SJSA1 (cell line): ENCODE results near the gene ECE2. TPM values are rescaled to one million over a fixed set of nuclear protein-coding genes. Genes with fewer than 3 reads are reported as not detected.
A peak's percentile ranks its signal among the peaks of the same experiment; 100 is the strongest.

ENCODE experiments used
- DNase-seq, 2 experiments: peaks; one replicate each; pipeline ENCODE4 v3.0.0-alpha.2; 2015 to 2020; ENCODE audit warnings: low spot score in 2 of 2, low read depth in 1 of 2
- H3K27ac ChIP-seq: fragments of 250-450 bp; sonication (Bioruptor Pico); 2 replicates; pipeline ENCODE4 v1.5.1; 2020; ENCODE audit warnings: mild to moderate bottlenecking, moderate library complexity
- H3K27me3 ChIP-seq: fragments of 250-450 bp; sonication (Bioruptor Pico); replicated peaks from 2 replicates; pipeline ENCODE4 v1.5.1; 2020; ENCODE audit warnings: mild to moderate bottlenecking, moderate library complexity
- H3K36me3 ChIP-seq: fragments of 250-450 bp; sonication (Bioruptor Pico); 2 replicates; pipeline ENCODE4 v1.5.1; 2020; ENCODE audit warnings: mild to moderate bottlenecking
- H3K4me1 ChIP-seq: fragments of 250-450 bp; sonication (Bioruptor Pico); replicated peaks from 2 replicates; pipeline ENCODE4 v1.6.1; 2021; ENCODE audit warnings: mild to moderate bottlenecking
- H3K4me3 ChIP-seq: fragments of 250-450 bp; sonication (Bioruptor Pico); 2 replicates; pipeline ENCODE4 v1.5.1; 2020; ENCODE audit warnings: mild to moderate bottlenecking
- H3K9me3 ChIP-seq: fragments of 250-450 bp; sonication (Bioruptor Pico); replicated peaks from 2 replicates; pipeline ENCODE4 v1.5.1; 2020; ENCODE audit warnings: mild to moderate bottlenecking
- total RNA-seq: library from RNA; depleted of rRNA; stranded (reverse); fragments of >200 nt; shearing (Covaris generic); gene quantifications from 2 replicates; pipeline ENCODE4 v1.2.3, GENCODE V29; 2014

The ECE2 gene
- total RNA-seq, 1 experiment from 2014 or later = not detected

GRCh38 chr3:184298759-184299487 lies 23.1 kb downstream of the ECE2 start, which contains the start of gene PSMD2:
Gene PSMD2, plus strand, starts transcription at chr3:184299241. Its CDS starts 26 bp downstream, at chr3:184299267.
- Histone ChIP-seq H3K27ac (peak within 1 kb of the TSS; percentile 50), H3K27me3 (no peaks in the 10 kb centered on the region), H3K4me1 (peaks cover 16% of the 10 kb centered on the region), H3K36me3 (peaks cover 49% of the 10 kb centered on the region), H3K4me3 (peak within 1 kb of the TSS; percentile 82), H3K9me3 (no peaks in the 10 kb centered on the region)
- DNase-seq = peak; percentile 91 to 97

- Histone ChIP-seq H3K27me3 (no peaks in the 10 kb centered on the region), H3K9me3 (no peaks in the 10 kb centered on the region), H3K36me3 (peaks cover 57% of the 10 kb centered on the region), H3K27ac (peak overlapping the region; percentile 50), H3K4me1 (peaks cover 16% of the 10 kb centered on the region), H3K4me3 (peak overlapping the region; percentile 82)
- DNase-seq = peak in 1 of 2 experiments; percentile 26
Observed at GRCh38 chr3:184299488-184300377, 23.9 kb downstream of the ECE2 start.

GRCh38 chr3:184300378-184300720 lies 24.5 kb downstream of the ECE2 start:
- H3K9me3 ChIP-seq = no peaks in the 10 kb centered on the region
- peaks cover 63% of the 10 kb centered on the region for H3K36me3 ChIP-seq
- no peak for DNase-seq
- H3K27me3 ChIP-seq = no peaks in the 10 kb centered on the region
- peaks cover 16% of the 10 kb centered on the region for H3K4me1 ChIP-seq
- H3K4me3 ChIP-seq = peak overlapping the region; percentile 82
- H3K27ac ChIP-seq = peak overlapping the region; percentile 50

- Histone ChIP-seq H3K36me3 (peaks cover 91% of the 10 kb centered on the region), H3K27me3 (no peaks in the 10 kb centered on the region), H3K4me3 (no peak overlapping the region), H3K4me1 (peaks cover 3% of the 10 kb centered on the region), H3K27ac (no peak overlapping the region), H3K9me3 (no peaks in the 10 kb centered on the region)
- DNase-seq = no peak
Observed at GRCh38 chr3:184305577-184305976, 29.8 kb downstream of the ECE2 start.

GRCh38 chr3:184306341-184306972 lies 30.6 kb downstream of the ECE2 start:
- Histone ChIP-seq H3K4me1 (no peaks in the 10 kb centered on the region), H3K27ac (no peak overlapping the region), H3K9me3 (no peaks in the 10 kb centered on the region), H3K36me3 (peaks cover 82% of the 10 kb centered on the region), H3K4me3 (no peak overlapping the region), H3K27me3 (no peaks in the 10 kb centered on the region)
- no peak for DNase-seq

GRCh38 chr3:184307915-184308314 lies 32.1 kb downstream of the ECE2 start:
- H3K36me3 ChIP-seq = peaks cover 68% of the 10 kb centered on the region
- H3K27me3 ChIP-seq = no peaks in the 10 kb centered on the region
- H3K4me1 ChIP-seq = no peaks in the 10 kb centered on the region
- DNase-seq = no peak
- H3K9me3 ChIP-seq = no peaks in the 10 kb centered on the region
- no peak overlapping the region for H3K27ac ChIP-seq
- H3K4me3 ChIP-seq = no peak overlapping the region

GRCh38 chr3:184308744-184309143 lies 32.9 kb downstream of the ECE2 start:
- Histone ChIP-seq H3K27ac (no peak overlapping the region), H3K4me3 (no peak overlapping the region), H3K9me3 (no peaks in the 10 kb centered on the region), H3K4me1 (no peaks in the 10 kb centered on the region), H3K36me3 (peaks cover 60% of the 10 kb centered on the region), H3K27me3 (no peaks in the 10 kb centered on the region)
- DNase-seq = no peak

- Histone ChIP-seq H3K36me3 (peaks cover 48% of the 10 kb centered on the region), H3K27me3 (no peaks in the 10 kb centered on the region), H3K9me3 (no peaks in the 10 kb centered on the region), H3K27ac (no peak overlapping the region), H3K4me1 (peaks cover 7% of the 10 kb centered on the region), H3K4me3 (no peak overlapping the region)
- DNase-seq = no peak
Observed at GRCh38 chr3:184311633-184312032, 35.8 kb downstream of the ECE2 start.

GRCh38 chr3:184314363-184314699 lies 38.5 kb downstream of the ECE2 start, which contains the start of gene EIF4G1:
Gene EIF4G1, plus strand, starts transcription at chr3:184314606. Its CDS starts 1,191 bp downstream, at chr3:184315797.
- peak; percentile 83 to 91 for DNase-seq
- Histone ChIP-seq H3K27me3 (no peaks in the 10 kb centered on the region), H3K4me3 (peak within 1 kb of the TSS; percentile 99), H3K9me3 (no peaks in the 10 kb centered on the region), H3K4me1 (peaks cover 29% of the 10 kb centered on the region), H3K27ac (peak within 1 kb of the TSS; percentile 96), H3K36me3 (peaks cover 48% of the 10 kb centered on the region)

GRCh38 chr3:184314700-184315542 lies 39.1 kb downstream of the ECE2 start:
- H3K27me3 ChIP-seq = no peaks in the 10 kb centered on the region
- no peaks in the 10 kb centered on the region for H3K9me3 ChIP-seq
- H3K4me3 ChIP-seq = peak overlapping the region; percentile 99
- H3K36me3 ChIP-seq = peaks cover 50% of the 10 kb centered on the region
- peaks cover 35% of the 10 kb centered on the region for H3K4me1 ChIP-seq
- peak; percentile 58 to 77 for DNase-seq
- peak overlapping the region; percentile 96 for H3K27ac ChIP-seq

- Histone ChIP-seq H3K9me3 (no peaks in the 10 kb centered on the region), H3K4me1 (peaks cover 41% of the 10 kb centered on the region), H3K27me3 (no peaks in the 10 kb centered on the region), H3K27ac (peak overlapping the region; percentile 96), H3K4me3 (peak overlapping the region; percentile 99), H3K36me3 (peaks cover 55% of the 10 kb centered on the region)
- DNase-seq = no peak
Observed at GRCh38 chr3:184315543-184315867, 39.7 kb downstream of the ECE2 start.

- Histone ChIP-seq H3K9me3 (no peaks in the 10 kb centered on the region), H3K36me3 (peaks cover 60% of the 10 kb centered on the region), H3K27me3 (no peaks in the 10 kb centered on the region), H3K4me1 (peaks cover 41% of the 10 kb centered on the region), H3K4me3 (peak overlapping the region; percentile 99), H3K27ac (no peak overlapping the region)
- DNase-seq = no peak
Observed at GRCh38 chr3:184315871-184316661, 40.2 kb downstream of the ECE2 start.
